Measurements from ENCODE around the gene SLC15A1. TPM values are rescaled to one million over a fixed set of nuclear protein-coding genes. Genes with fewer than 3 reads are reported as not detected.

Gene SLC15A1
- total RNA-seq, 4 donors from 2014 or later = 0.57 TPM; not detected in 3

GRCh38 chr13:98779695-98780094 lies 27.2 kb upstream of the SLC15A1 start:
- TF ChIP-seq POLR2AphosphoS5 (IDR thresholded peaks at IDR 0.05) (no peak), CTCF (IDR thresholded peaks at IDR 0.05) (no peak), EP300 (IDR thresholded peaks at IDR 0.05) (no peak), POLR2A (IDR thresholded peaks at IDR 0.05) (no peak)
- Histone ChIP-seq H3K36me3 (no peaks in the 10 kb centered on the region), H3K4me3 (no peak overlapping the region), H3K9me3 (no peaks in the 10 kb centered on the region), H3K4me1 (no peaks in the 10 kb centered on the region), H3K27me3 (peaks cover 9% of the 10 kb centered on the region), H3K27ac (no peak overlapping the region)
- ATAC-seq = no peak
- WGBS, 2 donors (ENCODE audit: low coverage in 1 of 2) = 86% methylated on average over 1 of the region's 1 CpG; no CpG with 5 or more reads in 1 of the 2 donors

GRCh38 chr13:98778749-98779148 lies 26.3 kb upstream of the SLC15A1 start:
- WGBS, 2 donors (ENCODE audit: low coverage in 1 of 2) = 65 to 67% methylated on average over 7 to 8 of the region's 8 CpGs
- ATAC-seq = no peak
- TF ChIP-seq POLR2A (IDR thresholded peaks at IDR 0.05) = no peak
- no peak for TF ChIP-seq CTCF (IDR thresholded peaks at IDR 0.05)
- TF ChIP-seq EP300 (IDR thresholded peaks at IDR 0.05) = no peak

GRCh38 chr13:98776644-98777043 lies 24.2 kb upstream of the SLC15A1 start:
- ATAC-seq = no peak
- no peak overlapping the region for H3K27ac ChIP-seq
- WGBS, 2 donors (ENCODE audit: low coverage in 1 of 2) = 65 to 81% methylated on average over 5 of the region's 5 CpGs
- H3K4me3 ChIP-seq = no peak overlapping the region
- H3K27me3 ChIP-seq = peaks cover 6% of the 10 kb centered on the region
- H3K9me3 ChIP-seq = no peaks in the 10 kb centered on the region
- H3K36me3 ChIP-seq = no peaks in the 10 kb centered on the region
- no peaks in the 10 kb centered on the region for H3K4me1 ChIP-seq
- TF ChIP-seq EP300 (IDR thresholded peaks at IDR 0.05) (no peak), CTCF (IDR thresholded peaks at IDR 0.05) (no peak), POLR2A (IDR thresholded peaks at IDR 0.05) (no peak), POLR2AphosphoS5 (IDR thresholded peaks at IDR 0.05) (no peak)

More at GRCh38 chr13:98778749-98779148, 26.3 kb upstream of the SLC15A1 start:
- H3K27ac ChIP-seq = no peak overlapping the region
- H3K9me3 ChIP-seq = no peaks in the 10 kb centered on the region
- peaks cover 9% of the 10 kb centered on the region for H3K27me3 ChIP-seq
- no peaks in the 10 kb centered on the region for H3K4me1 ChIP-seq
- H3K4me3 ChIP-seq = no peak overlapping the region
- no peaks in the 10 kb centered on the region for H3K36me3 ChIP-seq

- no peaks in the 10 kb centered on the region for H3K36me3 ChIP-seq
- ATAC-seq = no peak
- H3K4me3 ChIP-seq = no peak overlapping the region
- no peaks in the 10 kb centered on the region for H3K9me3 ChIP-seq
- TF ChIP-seq CTCF (IDR thresholded peaks at IDR 0.05) = no peak
- no peak for TF ChIP-seq EP300 (IDR thresholded peaks at IDR 0.05)
- no peak for TF ChIP-seq POLR2AphosphoS5 (IDR thresholded peaks at IDR 0.05)
- TF ChIP-seq POLR2A (IDR thresholded peaks at IDR 0.05) = no peak
- no peaks in the 10 kb centered on the region for H3K4me1 ChIP-seq
- H3K27ac ChIP-seq = no peak overlapping the region
- no peaks in the 10 kb centered on the region for H3K27me3 ChIP-seq
- WGBS, 2 donors (ENCODE audit: low coverage in 1 of 2) = 80 to 90% methylated on average over 4 to 12 of the region's 22 CpGs
These were observed 23.5 kb upstream of the SLC15A1 start for GRCh38 chr13:98775844-98776598.

GRCh38 chr13:98775386-98775785 lies 22.9 kb upstream of the SLC15A1 start:
- Histone ChIP-seq H3K27me3 (no peaks in the 10 kb centered on the region), H3K4me1 (no peaks in the 10 kb centered on the region), H3K36me3 (no peaks in the 10 kb centered on the region), H3K27ac (no peak overlapping the region), H3K9me3 (no peaks in the 10 kb centered on the region), H3K4me3 (no peak overlapping the region)
- ATAC-seq = no peak
- TF ChIP-seq POLR2AphosphoS5 (IDR thresholded peaks at IDR 0.05) (no peak), POLR2A (IDR thresholded peaks at IDR 0.05) (no peak), CTCF (IDR thresholded peaks at IDR 0.05) (no peak), EP300 (IDR thresholded peaks at IDR 0.05) (no peak)
- WGBS, 2 donors (ENCODE audit: low coverage in 1 of 2) = 80 to 86% methylated on average over 1 to 7 of the region's 15 CpGs

Measured in gastroesophageal sphincter (tissue), 4 donors.